Duodenal mucosa (tissue), 2 donors: ENCODE data around the gene MTX2.

Experiments used
- H3K27ac ChIP-seq: one replicate; pipeline ENCODE4 v1.7.0; 2013; ENCODE audit warnings: low read depth, low read length
- H3K27me3 ChIP-seq, 2 donors: one replicate each; pipeline ENCODE4 v1.7.0; 2013; ENCODE audit warnings: low read length in 2 of 2, control low read depth in 1 of 2; ENCODE audit not compliant: insufficient read depth in 2 of 2, control insufficient read depth in 1 of 2
- H3K36me3 ChIP-seq, 2 donors: one replicate each; pipeline ENCODE4 v1.7.0; 2013; ENCODE audit warnings: low read length in 2 of 2, control low read depth in 1 of 2; ENCODE audit not compliant: insufficient read depth in 2 of 2, control insufficient read depth in 1 of 2
- H3K4me1 ChIP-seq, 2 donors: one replicate each; pipeline ENCODE4 v1.7.0; 2013; ENCODE audit warnings: low read length in 2 of 2, control low read depth in 1 of 2; ENCODE audit not compliant: insufficient read depth in 2 of 2, control insufficient read depth in 1 of 2
- H3K4me3 ChIP-seq, 2 donors: one replicate each; pipeline ENCODE4 v1.7.0; 2013; ENCODE audit warnings: low read length in 2 of 2, low read depth in 1 of 2
- H3K9ac ChIP-seq, 2 donors: one replicate each; pipeline ENCODE4 v1.7.0; 2013; ENCODE audit warnings: low read length in 2 of 2, low read depth in 1 of 2
- H3K9me3 ChIP-seq, 2 donors: one replicate each; pipeline ENCODE4 v1.7.0; 2013; ENCODE audit warnings: low read length in 2 of 2, control low read depth in 1 of 2; ENCODE audit not compliant: control insufficient read depth in 1 of 2

Gene MTX2

DNA sequence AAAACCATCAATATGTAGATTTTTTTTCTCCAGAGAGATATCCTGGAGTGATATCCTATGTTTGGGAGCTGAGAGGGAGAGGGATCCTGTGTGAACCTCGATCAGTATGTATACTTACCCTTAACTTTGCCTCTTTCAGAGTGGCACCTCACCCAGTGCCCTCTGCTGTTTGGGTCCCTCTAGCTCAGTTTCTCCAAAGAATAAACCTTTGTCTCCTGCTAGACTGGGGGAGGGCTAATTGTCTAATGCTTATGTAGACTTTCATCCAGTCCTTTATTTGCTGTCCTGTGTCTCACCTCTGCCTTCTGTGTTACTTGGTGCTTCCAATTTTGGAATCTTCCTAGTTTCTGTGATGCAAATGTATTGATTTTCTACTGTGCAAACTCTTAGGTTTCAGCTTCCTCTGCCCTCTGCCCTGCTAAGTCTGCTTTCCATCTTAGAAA lies 48.4 kb downstream of the MTX2 start:
- peaks cover 0 to 6% of the 10 kb centered on the region in 2 donors for H3K36me3 ChIP-seq
- no peaks in the 10 kb centered on the region for H3K4me1 ChIP-seq
- H3K9ac ChIP-seq, result no peak overlapping the region
- no peak overlapping the region for H3K4me3 ChIP-seq
- no peak overlapping the region for H3K27ac ChIP-seq
- no peaks in the 10 kb centered on the region for H3K27me3 ChIP-seq
- no peaks in the 10 kb centered on the region for H3K9me3 ChIP-seq

- no peak overlapping the region for H3K4me3 ChIP-seq
- H3K9me3 ChIP-seq, result no peaks in the 10 kb centered on the region
- peaks cover 0 to 7% of the 10 kb centered on the region in 2 donors for H3K4me1 ChIP-seq
- H3K27ac ChIP-seq, result no peak overlapping the region
- no peaks in the 10 kb centered on the region for H3K36me3 ChIP-seq
- no peak overlapping the region for H3K9ac ChIP-seq
- no peaks in the 10 kb centered on the region for H3K27me3 ChIP-seq
Measured at GRCh38 chr2:176321916-176322315, 52.7 kb downstream of the MTX2 start.

- Histone ChIP-seq H3K27ac (no peak overlapping the region), H3K36me3 (peaks cover 2 to 8% of the 10 kb centered on the region in 2 donors), H3K27me3 (no peaks in the 10 kb centered on the region), H3K4me3 (no peak overlapping the region), H3K9ac (no peak overlapping the region), H3K4me1 (peaks cover 0 to 7% of the 10 kb centered on the region in 2 donors), H3K9me3 (no peaks in the 10 kb centered on the region)
Measured at GRCh38 chr2:176324862-176325261, 55.6 kb downstream of the MTX2 start.

DNA sequence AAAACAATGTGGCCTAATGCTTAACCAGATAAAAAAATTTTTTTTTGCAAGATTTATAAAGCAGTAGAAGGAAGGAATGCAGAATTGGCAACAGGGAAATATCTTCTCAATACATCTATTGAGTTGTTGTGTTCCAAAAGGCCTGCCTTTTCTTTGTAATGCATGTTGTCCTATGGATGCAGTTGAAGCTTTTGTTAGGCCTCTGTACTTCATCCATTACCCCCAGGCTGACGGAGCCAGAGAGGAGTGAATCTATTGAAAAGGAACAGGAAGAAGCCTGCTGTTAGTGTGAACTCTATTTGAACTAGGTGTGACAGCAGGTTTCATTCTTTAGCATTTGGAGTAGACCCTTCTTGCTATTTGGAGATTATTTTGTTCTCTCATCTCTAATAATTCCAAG lies 56.5 kb downstream of the MTX2 start:
- Histone ChIP-seq H3K9ac (no peak overlapping the region), H3K36me3 (peaks cover 4 to 8% of the 10 kb centered on the region in 2 donors), H3K9me3 (no peaks in the 10 kb centered on the region), H3K27ac (no peak overlapping the region), H3K4me1 (peaks cover 0 to 7% of the 10 kb centered on the region in 2 donors), H3K27me3 (no peaks in the 10 kb centered on the region), H3K4me3 (no peak overlapping the region)

- no peaks in the 10 kb centered on the region for H3K27me3 ChIP-seq
- no peak overlapping the region for H3K9ac ChIP-seq
- H3K36me3 ChIP-seq, result peaks cover 4 to 8% of the 10 kb centered on the region in 2 donors
- no peaks in the 10 kb centered on the region for H3K9me3 ChIP-seq
- no peak overlapping the region for H3K27ac ChIP-seq
- no peak overlapping the region for H3K4me3 ChIP-seq
- H3K4me1 ChIP-seq, result peaks cover 0 to 7% of the 10 kb centered on the region in 2 donors
Measured at GRCh38 chr2:176328149-176328548, 58.9 kb downstream of the MTX2 start.

DNA sequence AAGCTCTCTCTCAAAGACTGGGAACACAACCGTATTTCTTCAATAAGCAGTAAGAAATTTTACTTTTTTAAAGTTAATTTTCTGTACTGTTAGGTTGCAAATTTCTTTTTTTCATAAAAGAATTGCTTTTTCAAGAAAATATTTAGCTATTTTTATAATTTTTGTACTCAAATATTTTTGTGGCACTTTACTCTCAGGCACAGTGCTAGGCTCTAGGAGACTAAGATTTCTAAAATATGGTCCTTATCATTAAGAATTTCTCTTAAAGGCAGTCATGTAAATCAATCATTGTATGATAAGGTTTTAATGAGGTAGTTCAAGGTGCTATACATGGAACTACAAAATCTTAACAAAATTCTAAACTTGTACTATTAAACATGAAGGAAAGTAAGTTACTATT lies 61.4 kb downstream of the MTX2 start:
- peaks cover 4 to 13% of the 10 kb centered on the region in 2 donors for H3K36me3 ChIP-seq
- H3K27ac ChIP-seq, result no peak overlapping the region
- no peaks in the 10 kb centered on the region for H3K27me3 ChIP-seq
- no peak overlapping the region for H3K9ac ChIP-seq
- no peaks in the 10 kb centered on the region for H3K4me1 ChIP-seq
- no peaks in the 10 kb centered on the region for H3K9me3 ChIP-seq
- H3K4me3 ChIP-seq, result no peak overlapping the region

GRCh38 chr2:176331646-176332045 lies 62.4 kb downstream of the MTX2 start:
- H3K9me3 ChIP-seq, result no peaks in the 10 kb centered on the region
- H3K27ac ChIP-seq, result no peak overlapping the region
- H3K9ac ChIP-seq, result no peak overlapping the region
- no peaks in the 10 kb centered on the region for H3K4me1 ChIP-seq
- no peaks in the 10 kb centered on the region for H3K27me3 ChIP-seq
- H3K36me3 ChIP-seq, result peaks cover 4 to 13% of the 10 kb centered on the region in 2 donors
- no peak overlapping the region for H3K4me3 ChIP-seq

DNA sequence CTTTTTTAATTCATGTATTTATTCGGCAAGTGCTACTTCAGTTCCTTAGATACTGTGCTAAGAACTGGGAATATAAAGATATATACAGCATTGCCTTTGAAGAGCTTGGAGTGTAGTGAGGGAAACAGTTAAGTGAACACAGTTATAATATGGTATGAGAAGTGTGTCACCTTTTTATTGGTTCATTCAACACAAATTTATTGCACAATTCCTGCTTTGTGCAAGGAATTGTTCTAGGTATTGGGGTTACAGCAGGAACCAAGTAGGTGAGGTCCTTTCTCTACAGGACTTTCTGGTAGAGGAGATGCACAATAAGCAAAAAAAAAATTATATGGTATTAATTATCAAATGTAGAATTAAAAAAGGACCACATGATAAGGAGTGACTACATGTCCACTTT lies 65.5 kb downstream of the MTX2 start:
- Histone ChIP-seq H3K36me3 (peaks cover 3 to 15% of the 10 kb centered on the region in 2 donors), H3K4me3 (no peak overlapping the region)

GRCh38 chr2:176338395-176338794 lies 69.2 kb downstream of the MTX2 start:
- H3K4me1 ChIP-seq, result no peaks in the 10 kb centered on the region
- H3K27me3 ChIP-seq, result no peaks in the 10 kb centered on the region
- H3K27ac ChIP-seq, result no peak overlapping the region
- no peaks in the 10 kb centered on the region for H3K9me3 ChIP-seq
- H3K36me3 ChIP-seq, result peaks cover 0 to 15% of the 10 kb centered on the region in 2 donors
- H3K9ac ChIP-seq, result no peak overlapping the region
- H3K4me3 ChIP-seq, result no peak overlapping the region

More for the DNA sequence above, 65.5 kb downstream of the MTX2 start:
- H3K27ac ChIP-seq, result no peak overlapping the region
- H3K9me3 ChIP-seq, result no peaks in the 10 kb centered on the region
- no peak overlapping the region for H3K9ac ChIP-seq
- H3K27me3 ChIP-seq, result no peaks in the 10 kb centered on the region
- H3K4me1 ChIP-seq, result no peaks in the 10 kb centered on the region

DNA sequence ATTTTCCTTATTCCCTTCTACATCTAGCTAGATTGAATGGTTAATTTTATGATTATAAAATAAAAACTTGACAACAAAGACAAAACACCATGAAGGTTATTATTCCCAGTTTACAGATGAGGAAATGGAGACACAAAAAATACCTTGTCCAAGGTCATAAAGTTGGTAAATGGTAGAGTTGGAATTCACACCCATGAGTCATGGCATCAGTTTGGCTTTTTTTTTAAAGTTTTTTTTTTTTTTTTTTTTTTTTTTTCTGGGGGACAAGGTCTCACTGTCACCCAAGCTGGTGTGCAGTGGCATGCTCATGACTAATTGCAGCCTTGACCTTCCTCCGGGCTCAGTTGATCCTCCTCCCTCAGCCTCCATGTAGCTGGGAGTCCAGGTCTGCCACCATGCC lies 70.0 kb downstream of the MTX2 start:
- H3K4me1 ChIP-seq, result no peaks in the 10 kb centered on the region
- no peak overlapping the region for H3K27ac ChIP-seq
- H3K9ac ChIP-seq, result no peak overlapping the region
- H3K27me3 ChIP-seq, result no peaks in the 10 kb centered on the region
- no peaks in the 10 kb centered on the region for H3K9me3 ChIP-seq
- no peak overlapping the region for H3K4me3 ChIP-seq
- peaks cover 0 to 11% of the 10 kb centered on the region in 2 donors for H3K36me3 ChIP-seq

DNA sequence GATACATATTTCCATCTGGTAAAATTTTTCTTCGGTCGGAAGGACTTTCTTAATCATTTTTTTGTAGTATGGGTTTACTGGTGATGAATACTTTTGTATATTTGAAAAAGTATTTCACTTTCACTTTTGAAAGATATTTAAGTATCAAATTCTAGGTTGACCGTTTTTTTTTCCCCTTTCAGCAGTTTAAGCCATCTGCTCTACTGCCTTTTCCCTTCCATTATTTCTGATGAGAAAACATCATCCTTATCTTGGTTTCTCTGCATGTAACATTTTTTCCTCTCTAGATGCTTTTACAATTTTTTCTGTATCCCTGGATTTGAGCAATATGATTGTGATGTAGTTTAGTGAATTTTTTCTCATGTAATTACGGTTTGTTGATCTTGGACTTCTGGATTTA lies 87.0 kb downstream of the MTX2 start:
- H3K9me3 ChIP-seq, result no peaks in the 10 kb centered on the region
- H3K36me3 ChIP-seq, result no peaks in the 10 kb centered on the region
- H3K4me1 ChIP-seq, result no peaks in the 10 kb centered on the region
- H3K27ac ChIP-seq, result no peak overlapping the region
- H3K4me3 ChIP-seq, result no peak overlapping the region
- no peaks in the 10 kb centered on the region for H3K27me3 ChIP-seq
- no peak overlapping the region for H3K9ac ChIP-seq
